GM20431 (cell line): ENCODE data around the gene DOCK4.

Source experiments
- in situ Hi-C: fragments of 300-500 bp; cut with MseI, MboI; formaldehyde crosslinking; loops from one replicate; pipeline ENCODE4 v1.15.0; 2020; ENCODE audit warnings: low sequenced_read_pairs; ENCODE audit not compliant: unreplicated experiment

The DOCK4 gene

GRCh38 chr7:111803015-111803758 is 403.0 kb downstream of the DOCK4 start:
- in situ Hi-C loops, result no loop called here

DNA sequence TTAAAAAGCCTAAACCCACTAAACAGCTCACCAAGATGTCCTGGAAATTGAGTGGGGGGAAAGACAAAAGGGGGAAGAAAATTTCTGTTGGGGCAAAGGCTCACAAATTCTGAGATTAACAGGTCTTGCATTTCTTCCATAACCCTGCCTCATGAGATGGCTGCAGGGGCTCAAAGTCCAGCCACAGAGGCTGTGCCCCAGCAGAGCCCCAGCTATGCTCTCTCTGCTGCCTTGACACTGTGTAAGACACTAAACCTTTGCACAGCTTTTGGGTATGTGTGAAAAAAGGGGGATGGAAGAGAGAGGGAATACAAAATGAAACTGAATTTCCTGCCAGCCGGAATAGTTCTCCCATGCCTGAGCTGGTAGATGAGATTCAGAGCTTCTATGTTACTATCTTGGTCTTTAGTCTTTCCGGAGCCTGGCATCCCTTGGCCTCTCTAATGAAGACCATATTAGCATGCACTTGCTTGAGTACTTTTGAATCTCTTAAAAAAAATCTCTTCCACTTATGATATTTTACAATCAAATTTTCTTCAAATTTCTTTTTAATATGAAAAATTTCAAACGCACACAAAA is 403.9 kb downstream of the DOCK4 start:
- in situ Hi-C loops, result no loop called here

DNA sequence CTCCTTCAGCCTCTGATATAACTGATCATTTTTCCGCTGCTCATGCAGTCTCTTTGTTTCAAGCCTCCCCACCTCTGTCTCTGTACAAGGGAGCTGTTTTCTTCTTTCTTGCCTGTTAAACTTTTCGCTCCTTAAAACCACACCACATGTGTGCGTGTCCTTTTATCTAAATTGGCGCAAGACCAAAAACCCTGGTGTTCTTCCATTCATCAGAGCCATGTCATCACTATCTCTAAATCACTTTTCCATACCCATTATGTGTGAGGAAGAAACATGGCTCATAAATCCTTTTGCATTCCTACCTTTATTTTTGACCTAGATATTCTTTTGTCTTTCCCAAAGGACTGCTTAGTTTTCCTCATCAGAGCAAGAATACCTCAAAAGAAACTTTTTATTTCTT is 404.9 kb downstream of the DOCK4 start:
- in situ Hi-C loops, result no loop called here

- in situ Hi-C loops, result no loop called here
These were observed 409.5 kb downstream of the DOCK4 start for GRCh38 chr7:111796671-111797070.

DNA sequence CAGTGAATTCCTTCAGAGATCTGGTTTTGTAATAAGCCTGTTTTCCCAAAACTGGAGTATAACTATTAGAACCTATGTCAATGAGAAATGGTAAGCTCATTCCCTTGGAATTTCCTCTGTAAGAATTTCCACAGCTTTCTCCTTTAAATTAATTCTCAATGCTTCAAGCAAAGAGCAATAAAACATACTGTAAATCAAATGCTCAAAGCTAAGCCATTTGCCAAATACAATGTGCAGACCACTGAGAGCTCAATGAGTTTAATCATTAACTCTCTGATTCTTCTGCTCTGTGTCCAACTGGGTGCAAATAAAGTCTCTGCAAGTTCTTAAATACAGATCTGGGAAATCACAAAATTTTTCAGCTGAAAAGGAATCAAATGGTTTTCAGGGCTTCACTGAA is 416.3 kb downstream of the DOCK4 start:
- in situ Hi-C loops, result no loop called here

- in situ Hi-C loops, result no loop called here
These were observed 417.2 kb downstream of the DOCK4 start for GRCh38 chr7:111789048-111789320.

DNA sequence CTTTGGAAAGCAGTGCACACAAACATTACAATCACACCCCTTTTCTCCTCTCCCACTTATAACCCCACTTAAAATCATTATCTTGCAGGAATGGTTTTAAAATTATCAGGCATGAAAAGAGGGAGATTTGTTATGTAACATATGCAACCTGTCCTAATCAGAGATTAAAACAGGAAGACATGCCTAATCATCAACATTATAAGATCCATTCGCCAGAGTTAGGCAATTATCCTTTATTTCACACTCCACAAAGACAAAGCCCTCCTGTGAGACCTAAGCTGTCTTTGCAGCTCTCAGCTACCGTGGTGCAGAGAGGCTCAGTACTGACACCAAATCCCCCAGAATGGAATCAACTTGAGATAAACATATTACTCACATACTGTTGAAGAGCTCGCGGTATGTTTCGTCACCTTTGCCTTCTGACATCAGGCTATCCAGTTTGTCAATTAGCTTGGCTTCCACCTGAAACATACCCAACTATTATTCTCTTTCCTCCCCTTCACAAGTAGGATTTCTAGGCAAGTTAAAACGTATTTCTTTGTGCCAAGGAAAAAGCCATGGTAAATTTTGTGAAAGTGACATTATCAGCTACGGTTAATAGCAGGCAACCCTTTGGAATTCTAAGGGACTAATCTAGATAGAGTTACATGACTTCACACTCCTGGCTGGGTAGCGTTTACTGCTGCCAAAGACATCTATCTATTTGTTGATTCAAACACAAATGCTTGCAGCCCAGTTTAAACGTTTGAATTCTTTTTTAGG is 417.7 kb downstream of the DOCK4 start:
- in situ Hi-C loops, result no loop called here

GRCh38 chr7:111787741-111788140 is 418.5 kb downstream of the DOCK4 start:
- in situ Hi-C loops, result no loop called here

GRCh38 chr7:111787099-111787498 is 419.1 kb downstream of the DOCK4 start:
- in situ Hi-C loops, result no loop called here

DNA sequence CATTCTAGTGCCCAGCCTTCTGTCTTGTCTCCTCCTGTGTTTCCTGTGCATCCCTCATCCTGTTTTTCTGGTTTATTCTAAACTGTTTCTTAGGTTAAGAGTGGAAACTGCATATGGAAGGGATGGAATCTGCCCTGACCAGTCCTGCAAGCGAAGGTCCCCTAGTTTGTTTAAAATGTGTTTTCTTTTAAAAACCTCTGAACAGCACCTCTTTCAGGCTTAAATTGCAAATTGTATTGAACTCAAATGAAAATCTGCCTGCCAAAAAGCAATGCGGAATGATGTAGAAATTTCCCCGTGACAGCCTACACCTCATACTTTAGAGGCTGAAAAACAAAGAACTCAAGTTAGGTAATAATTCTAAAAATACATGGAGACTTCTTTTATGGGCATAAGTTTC is 421.1 kb downstream of the DOCK4 start:
- in situ Hi-C loops, result no loop called here

- in situ Hi-C loops, result no loop called here
These were observed 421.9 kb downstream of the DOCK4 start for GRCh38 chr7:111784296-111784695.

DNA sequence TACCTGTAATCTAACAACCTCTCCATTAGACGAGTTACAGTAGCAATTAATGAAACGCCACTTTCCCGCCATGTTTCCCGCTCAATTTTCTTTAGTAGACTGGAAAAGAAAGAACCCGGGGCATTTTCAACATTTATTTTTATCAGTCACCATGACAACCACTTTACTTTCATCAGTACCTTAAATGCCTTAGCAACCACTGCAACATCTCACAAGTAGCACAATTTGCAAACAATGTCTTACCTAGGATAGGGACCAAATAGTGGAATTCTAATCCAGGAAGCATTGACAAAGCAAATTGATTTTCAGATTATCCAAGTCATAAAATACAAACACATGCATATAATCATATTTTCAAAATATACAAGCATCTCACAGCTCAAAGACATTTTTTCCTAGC is 422.3 kb downstream of the DOCK4 start:
- in situ Hi-C loops, result no loop called here

GRCh38 chr7:111780527-111780926 is 425.7 kb downstream of the DOCK4 start:
- in situ Hi-C loops, result no loop called here

DNA sequence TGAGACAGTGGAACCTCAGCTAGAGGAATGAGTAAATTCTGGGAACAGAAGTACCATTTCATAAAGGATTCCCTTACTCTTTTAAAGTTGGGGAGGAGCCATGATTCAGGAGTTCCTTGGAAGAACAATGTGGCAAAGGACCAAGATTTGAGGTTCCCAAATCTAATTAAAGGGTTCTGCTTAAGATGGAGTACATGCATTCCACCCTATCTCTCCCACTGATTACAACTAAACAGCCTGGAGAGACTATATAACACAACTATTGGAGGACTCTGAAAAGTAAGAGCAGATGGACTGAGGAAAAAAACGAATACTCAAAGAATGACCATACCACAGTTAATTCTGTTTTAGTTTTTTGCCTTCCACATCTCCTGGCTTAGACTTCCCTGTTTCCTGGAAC is 431.0 kb downstream of the DOCK4 start:
- in situ Hi-C loops, result no loop called here

GRCh38 chr7:111772716-111773115 is 433.5 kb downstream of the DOCK4 start:
- in situ Hi-C loops, result loop anchor here (25.0 kb wide), 1 partner anchor 640 kb away; no protein-coding TSS in a partner anchor

GRCh38 chr7:111771638-111772037 is 434.6 kb downstream of the DOCK4 start:
- in situ Hi-C loops, result loop anchor here (25.0 kb wide), 1 partner anchor 641 kb away; no protein-coding TSS in a partner anchor

DNA sequence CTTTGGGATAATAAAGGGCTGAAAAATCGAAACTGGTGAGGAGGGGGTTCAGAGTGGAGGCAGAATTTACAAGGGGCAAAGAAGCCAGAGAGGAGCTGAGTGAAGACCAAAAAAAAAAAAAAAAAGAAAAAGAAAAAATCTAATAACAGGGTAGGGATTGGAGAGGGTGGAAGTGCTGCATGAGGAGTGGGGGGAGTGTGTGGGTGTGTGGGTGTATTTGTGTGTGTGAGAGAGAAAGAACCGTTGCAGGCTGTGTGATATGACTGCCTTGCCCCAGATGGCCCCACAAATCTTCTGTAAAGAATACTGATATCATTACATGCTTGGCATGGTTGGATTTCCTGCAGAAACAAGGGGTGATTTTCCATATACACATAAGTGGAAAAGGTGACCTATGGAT is 436.1 kb downstream of the DOCK4 start:
- in situ Hi-C loops, result loop anchor here (25.0 kb wide), 1 partner anchor 642 kb away; no protein-coding TSS in a partner anchor

DNA sequence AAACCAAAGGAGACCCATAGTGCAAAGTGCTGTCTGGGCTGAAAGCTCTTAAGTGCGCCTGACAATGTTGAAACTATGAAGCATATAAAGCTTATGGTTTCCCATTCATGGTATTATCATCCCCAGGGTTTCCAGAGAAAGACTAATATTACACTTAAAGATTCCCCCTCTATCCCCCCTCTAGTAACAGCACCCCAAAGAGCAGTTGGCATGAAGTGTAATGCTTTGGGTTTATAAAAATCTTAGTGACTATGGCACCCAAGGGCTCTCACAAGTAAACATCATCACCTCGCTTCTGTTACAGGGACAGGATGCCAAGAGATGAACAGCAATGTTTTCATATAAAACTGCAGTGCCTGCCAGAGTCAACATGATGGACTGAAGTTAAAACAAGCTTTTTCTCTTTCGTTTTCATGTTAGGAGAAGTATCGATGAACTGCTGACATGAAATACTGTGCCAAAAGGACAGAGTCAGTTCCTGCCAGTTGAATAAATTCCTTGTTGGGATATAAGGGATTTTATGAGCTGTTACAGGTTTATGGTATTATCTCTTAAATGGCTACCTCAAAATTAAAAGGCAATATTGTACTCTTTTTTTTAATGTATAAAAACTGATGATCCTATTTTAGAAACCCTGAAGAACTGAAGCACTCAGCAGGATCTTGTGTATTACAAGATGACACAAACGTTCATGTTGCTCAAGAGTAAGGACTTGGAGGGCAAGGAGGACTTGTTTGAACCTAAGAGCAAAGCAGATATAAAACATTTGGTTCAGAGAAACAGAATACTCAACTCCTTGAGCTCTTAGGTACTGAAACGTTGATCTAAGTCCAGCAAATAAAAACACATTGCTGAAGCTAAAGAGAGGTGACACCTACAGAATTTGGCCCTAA is 440.2 kb downstream of the DOCK4 start:
- in situ Hi-C loops, result loop anchor here (25.0 kb wide), 1 partner anchor 646 kb away; no protein-coding TSS in a partner anchor

- in situ Hi-C loops, result loop anchor here (25.0 kb wide), 1 partner anchor 649 kb away; no protein-coding TSS in a partner anchor
These were observed 442.9 kb downstream of the DOCK4 start for GRCh38 chr7:111763221-111763801.

GRCh38 chr7:111762799-111763198 is 443.4 kb downstream of the DOCK4 start:
- in situ Hi-C loops, result loop anchor here (25.0 kb wide), 1 partner anchor 650 kb away; no protein-coding TSS in a partner anchor
